ENCODE data around the gene SPSB2. TPM values are rescaled to one million over a fixed set of nuclear protein-coding genes. Genes with fewer than 3 reads are reported as not detected.

Gene SPSB2
- polyA plus RNA-seq, 1 donor from 2014 or later, result 12.8 TPM

- Histone ChIP-seq H4K20me1 (ENCODE audit: insufficient read depth) (no peaks in the 10 kb centered on the region), H3K27ac (ENCODE audit: low read length) (peak overlapping the region; percentile 65), H3K36me3 (ENCODE audit: insufficient read depth, low read length) (no peaks in the 10 kb centered on the region), H3K79me2 (replicated peaks; ENCODE audit: insufficient read depth, low read length) (no peaks in the 10 kb centered on the region), H3K4me3 (ENCODE audit: low read length) (peak overlapping the region; percentile 88), H3K9me3 (ENCODE audit: low read length) (no peaks in the 10 kb centered on the region), H3F3A (ENCODE audit: insufficient read depth, low read length, poor library complexity, severe bottlenecking) (no peaks in the 10 kb centered on the region), H3K9me2 (ENCODE audit: insufficient read depth, low read length) (no peaks in the 10 kb centered on the region), H3K4me2 (ENCODE audit: low read length) (peak overlapping the region; percentile 86), H2AFZ (ENCODE audit: low read depth, low read length) (peak overlapping the region; percentile 40), H3K27me3 (ENCODE audit: insufficient read depth, low read depth, low read length) (no peaks in the 10 kb centered on the region), H3K9ac (ENCODE audit: low read length) (peak overlapping the region; percentile 75)
- TF ChIP-seq TAF1 (IDR thresholded peaks at IDR 0.05; ENCODE audit: low read depth) (no peak), EZH2 (IDR thresholded peaks at IDR 0.05; ENCODE audit: borderline replicate concordance, insufficient read depth, low read length, poor library complexity, severe bottlenecking) (no peak), RAD21 (conservative IDR thresholded peaks at IDR 0.05) (peak; percentile 51), MXI1 (conservative IDR thresholded peaks at IDR 0.05; ENCODE audit: poor library complexity, severe bottlenecking) (peak; percentile 60), SMC3 (conservative IDR thresholded peaks at IDR 0.05; ENCODE audit: poor library complexity) (peak; percentile 64), EP300 (conservative IDR thresholded peaks at IDR 0.05; ENCODE audit: poor library complexity, severe bottlenecking) (no peak), POLR2AphosphoS5 (IDR thresholded peaks at IDR 0.05) (peak; percentile 34)
- TF ChIP-seq, protein P1, sequence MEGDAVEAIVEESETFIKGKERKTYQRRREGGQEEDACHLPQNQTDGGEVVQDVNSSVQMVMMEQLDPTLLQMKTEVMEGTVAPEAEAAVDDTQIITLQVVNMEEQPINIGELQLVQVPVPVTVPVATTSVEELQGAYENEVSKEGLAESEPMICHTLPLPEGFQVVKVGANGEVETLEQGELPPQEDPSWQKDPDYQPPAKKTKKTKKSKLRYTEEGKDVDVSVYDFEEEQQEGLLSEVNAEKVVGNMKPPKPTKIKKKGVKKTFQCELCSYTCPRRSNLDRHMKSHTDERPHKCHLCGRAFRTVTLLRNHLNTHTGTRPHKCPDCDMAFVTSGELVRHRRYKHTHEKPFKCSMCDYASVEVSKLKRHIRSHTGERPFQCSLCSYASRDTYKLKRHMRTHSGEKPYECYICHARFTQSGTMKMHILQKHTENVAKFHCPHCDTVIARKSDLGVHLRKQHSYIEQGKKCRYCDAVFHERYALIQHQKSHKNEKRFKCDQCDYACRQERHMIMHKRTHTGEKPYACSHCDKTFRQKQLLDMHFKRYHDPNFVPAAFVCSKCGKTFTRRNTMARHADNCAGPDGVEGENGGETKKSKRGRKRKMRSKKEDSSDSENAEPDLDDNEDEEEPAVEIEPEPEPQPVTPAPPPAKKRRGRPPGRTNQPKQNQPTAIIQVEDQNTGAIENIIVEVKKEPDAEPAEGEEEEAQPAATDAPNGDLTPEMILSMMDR (IDR thresholded peaks at IDR 0.05; ENCODE audit: poor library complexity, severe bottlenecking), result peak; percentile 89
Measured at GRCh38 chr12:6872073-6873048, 742 bp downstream of the SPSB2 start.

DNA sequence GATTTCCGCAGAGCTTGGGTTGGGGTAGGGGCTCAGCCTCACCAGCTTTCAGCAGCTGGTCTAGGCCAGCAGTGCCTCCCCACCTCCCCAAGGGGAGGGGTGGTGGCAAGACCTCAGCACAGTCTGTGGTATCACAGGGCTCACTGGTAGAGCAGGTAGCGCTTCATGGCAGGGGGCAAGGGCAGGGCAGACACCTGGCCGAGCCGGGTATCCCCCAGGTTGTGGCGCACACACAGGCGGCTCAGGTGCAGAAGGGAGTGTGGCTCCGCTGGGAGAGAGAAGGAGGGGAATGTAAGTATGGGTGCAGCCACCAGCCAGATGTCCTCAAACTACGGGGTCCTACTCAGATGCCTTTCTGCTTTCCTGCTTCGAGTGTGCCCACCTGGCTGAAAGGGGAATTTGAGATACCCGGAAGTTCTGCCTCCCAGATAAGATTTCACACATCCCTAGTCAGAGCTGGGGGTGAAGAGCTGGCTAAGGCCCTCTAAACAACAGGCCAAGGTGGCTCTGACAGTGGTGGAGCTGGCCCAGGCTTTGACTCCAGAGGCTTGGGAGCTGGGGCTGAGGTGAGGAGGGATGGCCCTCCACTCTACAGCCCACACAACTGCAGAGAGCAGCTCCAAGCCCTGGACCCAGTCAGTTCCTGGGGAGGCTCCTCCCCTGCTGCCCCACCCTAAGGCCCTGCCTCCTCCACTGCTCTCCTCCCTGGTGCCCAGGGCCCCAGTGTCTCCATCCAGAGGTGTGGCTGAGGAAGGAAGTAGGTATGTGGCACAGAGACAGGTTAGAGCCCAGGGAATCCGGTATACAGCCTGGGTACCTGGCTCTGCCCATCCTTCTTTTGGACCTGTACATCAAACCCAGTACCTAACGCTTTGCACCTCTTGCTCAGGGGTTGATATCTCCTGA, 1.8 kb downstream of the SPSB2 start:
- peak overlapping the region; percentile 75 for H3K9ac ChIP-seq (ENCODE audit: low read length)
- H2AFZ ChIP-seq (ENCODE audit: low read depth, low read length), result no peak overlapping the region
- H3K79me2 ChIP-seq (replicated peaks; ENCODE audit: insufficient read depth, low read length), result no peaks in the 10 kb centered on the region

More for the DNA sequence above, 1.8 kb downstream of the SPSB2 start:
- Histone ChIP-seq H3F3A (ENCODE audit: insufficient read depth, low read length, poor library complexity, severe bottlenecking) (peaks cover 3% of the 10 kb centered on the region), H3K4me2 (ENCODE audit: low read length) (no peak overlapping the region), H4K20me1 (ENCODE audit: insufficient read depth) (no peaks in the 10 kb centered on the region), H3K27ac (ENCODE audit: low read length) (no peak overlapping the region), H3K36me3 (ENCODE audit: insufficient read depth, low read length) (no peaks in the 10 kb centered on the region), H3K9me3 (ENCODE audit: low read length) (no peaks in the 10 kb centered on the region), H3K4me3 (ENCODE audit: low read length) (peak overlapping the region; percentile 88), H3K27me3 (ENCODE audit: insufficient read depth, low read depth, low read length) (no peaks in the 10 kb centered on the region), H3K9me2 (ENCODE audit: insufficient read depth, low read length) (no peaks in the 10 kb centered on the region)
- no peak for TF ChIP-seq MXI1 (conservative IDR thresholded peaks at IDR 0.05; ENCODE audit: poor library complexity, severe bottlenecking)
- TF ChIP-seq RAD21 (conservative IDR thresholded peaks at IDR 0.05), result no peak
- TF ChIP-seq SMC3 (conservative IDR thresholded peaks at IDR 0.05; ENCODE audit: poor library complexity), result no peak
- no peak for TF ChIP-seq POLR2AphosphoS5 (IDR thresholded peaks at IDR 0.05)
- no peak for TF ChIP-seq EZH2 (IDR thresholded peaks at IDR 0.05; ENCODE audit: borderline replicate concordance, insufficient read depth, low read length, poor library complexity, severe bottlenecking)
- no peak for TF ChIP-seq TAF1 (IDR thresholded peaks at IDR 0.05; ENCODE audit: low read depth)
- no peak for TF ChIP-seq EP300 (conservative IDR thresholded peaks at IDR 0.05; ENCODE audit: poor library complexity, severe bottlenecking)
- TF ChIP-seq, protein P1 (IDR thresholded peaks at IDR 0.05; ENCODE audit: poor library complexity, severe bottlenecking), result no peak
- TF ChIP-seq, protein P2, sequence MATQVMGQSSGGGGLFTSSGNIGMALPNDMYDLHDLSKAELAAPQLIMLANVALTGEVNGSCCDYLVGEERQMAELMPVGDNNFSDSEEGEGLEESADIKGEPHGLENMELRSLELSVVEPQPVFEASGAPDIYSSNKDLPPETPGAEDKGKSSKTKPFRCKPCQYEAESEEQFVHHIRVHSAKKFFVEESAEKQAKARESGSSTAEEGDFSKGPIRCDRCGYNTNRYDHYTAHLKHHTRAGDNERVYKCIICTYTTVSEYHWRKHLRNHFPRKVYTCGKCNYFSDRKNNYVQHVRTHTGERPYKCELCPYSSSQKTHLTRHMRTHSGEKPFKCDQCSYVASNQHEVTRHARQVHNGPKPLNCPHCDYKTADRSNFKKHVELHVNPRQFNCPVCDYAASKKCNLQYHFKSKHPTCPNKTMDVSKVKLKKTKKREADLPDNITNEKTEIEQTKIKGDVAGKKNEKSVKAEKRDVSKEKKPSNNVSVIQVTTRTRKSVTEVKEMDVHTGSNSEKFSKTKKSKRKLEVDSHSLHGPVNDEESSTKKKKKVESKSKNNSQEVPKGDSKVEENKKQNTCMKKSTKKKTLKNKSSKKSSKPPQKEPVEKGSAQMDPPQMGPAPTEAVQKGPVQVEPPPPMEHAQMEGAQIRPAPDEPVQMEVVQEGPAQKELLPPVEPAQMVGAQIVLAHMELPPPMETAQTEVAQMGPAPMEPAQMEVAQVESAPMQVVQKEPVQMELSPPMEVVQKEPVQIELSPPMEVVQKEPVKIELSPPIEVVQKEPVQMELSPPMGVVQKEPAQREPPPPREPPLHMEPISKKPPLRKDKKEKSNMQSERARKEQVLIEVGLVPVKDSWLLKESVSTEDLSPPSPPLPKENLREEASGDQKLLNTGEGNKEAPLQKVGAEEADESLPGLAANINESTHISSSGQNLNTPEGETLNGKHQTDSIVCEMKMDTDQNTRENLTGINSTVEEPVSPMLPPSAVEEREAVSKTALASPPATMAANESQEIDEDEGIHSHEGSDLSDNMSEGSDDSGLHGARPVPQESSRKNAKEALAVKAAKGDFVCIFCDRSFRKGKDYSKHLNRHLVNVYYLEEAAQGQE (IDR thresholded peaks at IDR 0.05; ENCODE audit: borderline replicate concordance), result no peak
